Activated CD8-positive, alpha-beta T cell treated with anti-CD3 and anti-CD28 coated beads, Interleukin-2, amount 10 ng/mL, durations not matched to agents 7 days and 5 days (primary cell): ENCODE data around the gene SLFN14. TPM values are rescaled to one million over a fixed set of nuclear protein-coding genes. Genes with fewer than 3 reads are reported as not detected.
"Not testable (repeated sequence)": the region's sequence is repeated elsewhere in the genome, so short reads cannot be mapped to it uniquely, and the experiment has no call there.

Experiments
- ATAC-seq: fragments of 150-1000 bp; cut with Tn5 transposase; one replicate; pipeline ENCODE4 v1.10.0; 2021; ENCODE audit warnings: moderate library complexity
- CTCF ChIA-PET: fragments of 350-600 bp; sonication (Branson Sonifier 250); formaldehyde crosslinking; loops from one replicate; lab custom pipeline; 2021; ENCODE audit warnings: antibody characterized with exemption; lab: Charles Lee
- POLR2A ChIA-PET: fragments of 350-600 bp; sonication (Branson Sonifier 250); formaldehyde crosslinking; loops from one replicate; lab custom pipeline; 2021; ENCODE audit warnings: antibody characterized with exemption; lab: Charles Lee
- DNase-seq: peaks from one replicate; pipeline ENCODE4 v3.0.0-alpha.2; 2020
- H3K27ac Mint-ChIP-seq: one replicate; pipeline ENCODE4 v1.8.0; 2021; ENCODE audit warnings: mild to moderate bottlenecking, mixed read lengths
- H3K27me3 Mint-ChIP-seq: one replicate; pipeline ENCODE4 v1.8.0; 2021; ENCODE audit warnings: low read depth, mixed read lengths
- H3K36me3 Mint-ChIP-seq: one replicate; pipeline ENCODE4 v1.8.0; 2021; ENCODE audit warnings: low read depth, mixed read lengths
- H3K4me1 Mint-ChIP-seq: one replicate; pipeline ENCODE4 v1.8.0; 2021; ENCODE audit warnings: low read depth, mixed read lengths
- H3K4me3 Mint-ChIP-seq: one replicate; pipeline ENCODE4 v1.8.0; 2021; ENCODE audit warnings: mild to moderate bottlenecking, mixed read lengths
- H3K9me3 Mint-ChIP-seq: one replicate; pipeline ENCODE4 v1.8.0; 2022; ENCODE audit warnings: mixed read lengths; ENCODE audit not compliant: insufficient read depth
- total RNA-seq, 2 experiments: library from RNA; stranded (reverse); gene quantifications; one replicate each; pipeline ENCODE4 v1.2.3, GENCODE V29; 2021

SLFN14 gene
- total RNA-seq, 2 experiments from 2014 or later: not detected

- DNase-seq (no peak), ATAC-seq (no peak)
- Mint-ChIP-seq H3K27me3 (no peaks in the 10 kb centered on the region), H3K4me3 (peak overlapping the region; percentile 22), H3K36me3 (peaks cover 88% of the 10 kb centered on the region), H3K4me1 (peaks cover 94% of the 10 kb centered on the region), H3K9me3 (no peaks in the 10 kb centered on the region), H3K27ac (peak overlapping the region; percentile 67)
- POLR2A ChIA-PET: interaction anchor here (1.2 to 3.3 kb wide), 3 partner anchors 11 to 210 kb away, joined by 3 to 20 read pairs (median 20); partner anchors contain the start of gene SLFN12L
- CTCF ChIA-PET: interaction anchor here (0.7 to 5.9 kb wide), 4 partner anchors 12 to 210 kb away, joined by 3 to 31 read pairs (median 6); partner anchors contain the start of gene SLFN12L
These were observed 37.3 kb downstream of the SLFN14 start for GRCh38 chr17:35523296-35523695.

- DNase-seq (peak; percentile 67), ATAC-seq (peak; percentile 96)
- peak overlapping the region; percentile 79 for H3K27ac Mint-ChIP-seq
- H3K4me1 Mint-ChIP-seq: peaks cover 94% of the 10 kb centered on the region
- CTCF ChIA-PET: interaction anchor here (0.8 to 5.9 kb wide), 6 partner anchors 13 to 209 kb away, joined by 3 to 31 read pairs (median 4); partner anchors contain the start of gene SLFN12L
- peaks cover 88% of the 10 kb centered on the region for H3K36me3 Mint-ChIP-seq
- H3K9me3 Mint-ChIP-seq, H3K27me3 Mint-ChIP-seq: not testable (repeated sequence)
- POLR2A ChIA-PET: interaction anchor here (0.6 to 3.3 kb wide), 8 partner anchors 9 to 209 kb away, joined by 3 to 20 read pairs (median 3); partner anchors contain the start of gene SLFN12L
- peak overlapping the region; percentile 60 for H3K4me3 Mint-ChIP-seq
These were observed 38.9 kb downstream of the SLFN14 start for GRCh38 chr17:35521654-35522256.

- Mint-ChIP-seq H3K27me3 (no peaks in the 10 kb centered on the region), H3K9me3 (no peaks in the 10 kb centered on the region), H3K27ac (peak overlapping the region; percentile 73), H3K4me3 (peak overlapping the region; percentile 60), H3K36me3 (peaks cover 86% of the 10 kb centered on the region), H3K4me1 (peaks cover 93% of the 10 kb centered on the region)
- CTCF ChIA-PET: interaction anchor here (0.8 to 5.9 kb wide), 6 partner anchors 14 to 208 kb away, joined by 3 to 31 read pairs (median 4); partner anchors contain the start of gene SLFN12L
- POLR2A ChIA-PET: interaction anchor here (0.7 to 3.3 kb wide), 6 partner anchors 12 to 147 kb away, joined by 3 to 20 read pairs (median 4); partner anchors contain the start of gene SLFN12L
- DNase-seq (no peak), ATAC-seq (peak; percentile 27)
These were observed 39.5 kb downstream of the SLFN14 start for GRCh38 chr17:35521150-35521549.

- Mint-ChIP-seq H3K9me3 (no peaks in the 10 kb centered on the region), H3K27ac (peak overlapping the region; percentile 37), H3K36me3 (peaks cover 86% of the 10 kb centered on the region), H3K27me3 (no peaks in the 10 kb centered on the region), H3K4me3 (peak overlapping the region; percentile 39), H3K4me1 (peaks cover 90% of the 10 kb centered on the region)
- ChIA-PET POLR2A (interaction anchor here (1.0 to 3.3 kb wide), 3 partner anchors 14 to 32 kb away, joined by 3 to 20 read pairs (median 3); partner anchors contain the start of gene SLFN12L), CTCF (no interaction called here)
- ATAC-seq: no peak
- DNase-seq: no peak
These were observed 40.6 kb downstream of the SLFN14 start for GRCh38 chr17:35519906-35520442.

GRCh38 chr17:35519439-35519838 is 41.2 kb downstream of the SLFN14 start:
- no peaks in the 10 kb centered on the region for H3K9me3 Mint-ChIP-seq
- peaks cover 90% of the 10 kb centered on the region for H3K4me1 Mint-ChIP-seq
- ChIA-PET CTCF (no interaction called here), POLR2A (interaction anchor here (1.0 to 1.1 kb wide), 2 partner anchors 18 to 32 kb away, joined by 3 read pairs; partner anchors contain the start of gene SLFN12L)
- no peak overlapping the region for H3K27ac Mint-ChIP-seq
- ATAC-seq (no peak), DNase-seq (no peak)
- peaks cover 88% of the 10 kb centered on the region for H3K36me3 Mint-ChIP-seq
- H3K27me3 Mint-ChIP-seq: no peaks in the 10 kb centered on the region
- H3K4me3 Mint-ChIP-seq: peak overlapping the region; percentile 39

- DNase-seq, H3K9me3 Mint-ChIP-seq, CTCF ChIA-PET, H3K27me3 Mint-ChIP-seq, POLR2A ChIA-PET, ATAC-seq: not testable (repeated sequence)
- Mint-ChIP-seq H3K4me3 (peak overlapping the region; percentile 44), H3K27ac (peak overlapping the region; percentile 42), H3K4me1 (peaks cover 90% of the 10 kb centered on the region), H3K36me3 (peaks cover 88% of the 10 kb centered on the region)
These were observed 42.2 kb downstream of the SLFN14 start for GRCh38 chr17:35518431-35518830.

- Mint-ChIP-seq H3K27ac (no peak overlapping the region), H3K9me3 (no peaks in the 10 kb centered on the region), H3K4me3 (no peak overlapping the region), H3K4me1 (peaks cover 83% of the 10 kb centered on the region), H3K36me3 (peaks cover 93% of the 10 kb centered on the region), H3K27me3 (no peaks in the 10 kb centered on the region)
- no peak for ATAC-seq
- ChIA-PET CTCF (interaction anchor here (1.8 kb wide), 1 partner anchor 18 kb away, joined by 4 read pairs; no protein-coding TSS in a partner anchor), POLR2A (interaction anchor here (0.6 kb wide), 2 partner anchors 21 to 264 kb away, joined by 3 read pairs; no protein-coding TSS in a partner anchor)
- no peak for DNase-seq
These were observed 45.6 kb downstream of the SLFN14 start for GRCh38 chr17:35515027-35515426.

- Mint-ChIP-seq H3K4me3 (no peak overlapping the region), H3K4me1 (peaks cover 83% of the 10 kb centered on the region), H3K36me3 (peaks cover 92% of the 10 kb centered on the region), H3K27me3 (no peaks in the 10 kb centered on the region), H3K9me3 (no peaks in the 10 kb centered on the region), H3K27ac (no peak overlapping the region)
- ATAC-seq: no peak
- DNase-seq: no peak
- ChIA-PET POLR2A (interaction anchor here (0.6 kb wide), 3 partner anchors 17 to 264 kb away, joined by 3 to 6 read pairs (median 3); no protein-coding TSS in a partner anchor), CTCF (interaction anchor here (0.8 to 1.8 kb wide), 2 partner anchors 12 to 19 kb away, joined by 3 to 4 read pairs; no protein-coding TSS in a partner anchor)
These were observed 46.1 kb downstream of the SLFN14 start for GRCh38 chr17:35514564-35514963.

Other genes starting within 250 kb of the SLFN14 start
- gene SLFN11, start 187.2 kb downstream of the SLFN14 start, total RNA-seq: 10 to 100 TPM; 40.0 to 50.1 TPM
- gene SLFN12, start 128.3 kb downstream of the SLFN14 start, total RNA-seq: 10 to 100 TPM; 11.2 to 12.4 TPM
- 10 to 100 TPM; 56.2 to 56.3 TPM for gene SLFN13, start 112.1 kb downstream of the SLFN14 start, total RNA-seq
- 100 to 1,000 TPM; 115 to 123 TPM for gene SLFN12L, start 23.1 kb downstream of the SLFN14 start, total RNA-seq
- gene PEX12, start 17.8 kb upstream of the SLFN14 start, total RNA-seq: 1 to 10 TPM; 4.0 to 4.1 TPM
- gene AP2B1, start 26.5 kb upstream of the SLFN14 start, total RNA-seq: 100 to 1,000 TPM; 161 to 172 TPM
- gene RASL10B, start 170.8 kb upstream of the SLFN14 start, total RNA-seq: under 1 TPM in 1 of 2 experiments, not detected in 1; 0.10 TPM
- gene GAS2L2, start 192.4 kb upstream of the SLFN14 start, total RNA-seq: not detected
- not detected for gene C17orf50, start 200.1 kb upstream of the SLFN14 start, total RNA-seq
- gene MMP28, start 234.8 kb upstream of the SLFN14 start, total RNA-seq: not detected
- 100 to 1,000 TPM; 336 to 341 TPM for gene TAF15, start 248.7 kb upstream of the SLFN14 start, total RNA-seq